Stomach (tissue), 9 donors: ENCODE measurements around the gene ALKBH8. TPM values are rescaled to one million over a fixed set of nuclear protein-coding genes. Genes with fewer than 3 reads are reported as not detected.

Source experiments
- DNase-seq, 2 donors: peaks; one replicate each; pipeline versions ENCODE4 v3.0.0 to v3.0.0-alpha.2; 2013 to 2019
- H3K27ac ChIP-seq, 5 donors: fragments of 200-600 bp in 4 of 5; sonication (generic) in 4 of 5; one replicate each; pipeline ENCODE4 v1.5.1; 2013 to 2019; ENCODE audit warnings: mild to moderate bottlenecking in 1 of 5, moderate library complexity in 1 of 5
- H3K27me3 ChIP-seq, 3 donors: fragments of 200-600 bp; sonication (generic); one replicate each; pipeline ENCODE4 v1.5.1; 2017 to 2019; ENCODE audit warnings: mixed run types in 1 of 3
- H3K36me3 ChIP-seq, 4 donors: fragments of 200-600 bp; sonication (generic); 1 replicate in 3 of 4; 2 replicates in 1 of 4; pipeline ENCODE4 v1.5.1; 2016 to 2019
- H3K4me1 ChIP-seq, 4 donors: fragments of 200-600 bp; sonication (generic); one replicate each; pipeline ENCODE4 v1.5.1; 2016 to 2019
- H3K4me3 ChIP-seq, 4 donors: fragments of 200-600 bp; sonication (generic) in 3 of 4; one replicate each; pipeline ENCODE4 v1.5.1; 2016 to 2019; ENCODE audit warnings: mild to moderate bottlenecking in 1 of 4
- H3K9me3 ChIP-seq, 4 donors: fragments of 200-600 bp; sonication (generic); one replicate each; pipeline ENCODE4 v1.5.1; 2016 to 2019
- EP300 ChIP-seq: sonication (generic); formaldehyde crosslinking; IDR thresholded peaks from one replicate; pipeline ENCODE4 v1.6.1; 2017; ENCODE audit warnings: antibody characterized with exemption
- POLR2A ChIP-seq, 4 donors: fragments of 450-650 bp; IDR thresholded peaks; one replicate each; pipeline ENCODE4 v1.6.1; 2016; ENCODE audit warnings: antibody characterized with exemption in 4 of 4, control low read depth in 2 of 4, mild to moderate bottlenecking in 1 of 4, moderate library complexity in 1 of 4
- POLR2AphosphoS5 ChIP-seq, 3 donors: sonication (generic); formaldehyde crosslinking; IDR thresholded peaks; one replicate each; pipeline ENCODE4 v1.6.1; 2016; ENCODE audit warnings: antibody characterized with exemption in 3 of 3
- WGBS, 5 donors: extraction: QIAGEN DNeasy Blood & Tissue Kit in 3 of 5; methylation state at CpG; one replicate each; pipeline versions ENCODE4 v1.1.5 to v1.1.7; 2013 to 2018; 5-methylcytosine and 5-hydroxymethylcytosine counted together
- intact Hi-C: fragments of 100-400 bp; cut with DNase I; formaldehyde crosslinking; loops from one replicate; pipeline ENCODE4 v1.15.1; 2023; ENCODE audit warnings: low total_unique reads
- polyA plus RNA-seq, 3 donors: library from polyadenylated mRNA; stranded (reverse); fragments of 200-250 nt; gene quantifications; one replicate each; pipeline ENCODE4 v1.2.3, GENCODE V29; 2013
- total RNA-seq, 5 donors: library from RNA; depleted of rRNA; stranded (reverse); fragments of >200 nt; gene quantifications; one replicate each; pipeline versions ENCODE4 v1.1.0 to v1.2.3, GENCODE V29; 2014 to 2016
- TF ChIP-seq, protein P1 (sequence below), 7 experiments: fragments of 450-650 bp in 4 of 7; fragments of 200-600 bp in 3 of 7; sonication (generic) in 3 of 7; IDR thresholded peaks; one replicate each; pipeline ENCODE4 v1.5.1; 2016 to 2019; ENCODE audit warnings: antibody characterized with exemption in 7 of 7, control low read depth in 2 of 7, mild to moderate bottlenecking in 1 of 7
- donor health status: healthy with polysubstance abuse.
- donor health status: Bipolar disorder and iron deficiency.
- donor health status: healthy.

The ALKBH8 gene
- total and polyA plus RNA-seq, 8 donors, result 0.87 to 28.0 (median 4.1) TPM

DNA sequence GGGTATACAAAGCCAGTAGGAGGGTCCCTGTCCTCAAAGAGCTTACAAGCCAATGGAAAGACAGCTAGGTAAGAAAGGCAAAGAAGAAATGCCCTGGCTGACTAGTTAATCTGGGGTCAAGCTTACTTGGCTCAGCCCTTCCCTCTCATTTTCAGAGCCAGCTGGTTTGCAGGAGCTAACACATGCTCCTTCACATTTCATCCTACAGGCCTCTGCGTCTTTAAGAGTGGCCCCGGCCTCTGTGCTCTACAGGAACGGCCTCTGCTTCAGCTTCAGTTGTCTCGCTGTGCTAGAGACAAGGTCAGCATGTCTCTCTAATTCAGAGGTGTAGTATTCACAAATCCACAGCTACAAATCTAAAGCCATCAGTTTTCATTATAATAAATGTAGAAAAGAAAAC lies 15.2 kb downstream of the ALKBH8 start:
- intact Hi-C loops, result no loop called here
- 50 to 81% (median 60%) methylated on average over 4 of the region's 4 CpGs for WGBS, 5 donors
- H3K27ac ChIP-seq, result no peak overlapping the region

DNA sequence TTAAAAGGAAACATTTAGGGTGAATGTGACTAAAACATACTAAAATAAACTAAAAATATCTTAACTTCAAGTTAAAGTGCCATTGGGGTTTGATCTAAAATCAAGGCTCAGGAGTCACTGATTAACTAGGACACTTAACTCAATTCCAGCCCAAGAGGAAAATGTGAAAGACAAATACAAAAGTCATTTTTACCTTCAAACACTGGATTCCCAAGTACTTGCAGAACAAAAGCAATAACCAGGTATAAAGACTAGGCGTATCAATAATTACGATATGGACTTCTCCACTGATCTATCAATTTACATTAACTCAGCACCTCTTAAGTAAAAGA lies 15.6 kb downstream of the ALKBH8 start:
- Histone ChIP-seq H3K27me3 (no peaks in the 10 kb centered on the region), H3K9me3 (no peaks in the 10 kb centered on the region), H3K4me3 (no peak overlapping the region), H3K36me3 (peaks cover 5 to 53% (median 47%) of the 10 kb centered on the region in 4 donors), H3K4me1 (no peaks in the 10 kb centered on the region), H3K27ac (no peak overlapping the region)
- TF ChIP-seq EP300, result no peak
- no peak for TF ChIP-seq POLR2A (IDR thresholded peaks at IDR 0.05)
- TF ChIP-seq, protein P1, sequence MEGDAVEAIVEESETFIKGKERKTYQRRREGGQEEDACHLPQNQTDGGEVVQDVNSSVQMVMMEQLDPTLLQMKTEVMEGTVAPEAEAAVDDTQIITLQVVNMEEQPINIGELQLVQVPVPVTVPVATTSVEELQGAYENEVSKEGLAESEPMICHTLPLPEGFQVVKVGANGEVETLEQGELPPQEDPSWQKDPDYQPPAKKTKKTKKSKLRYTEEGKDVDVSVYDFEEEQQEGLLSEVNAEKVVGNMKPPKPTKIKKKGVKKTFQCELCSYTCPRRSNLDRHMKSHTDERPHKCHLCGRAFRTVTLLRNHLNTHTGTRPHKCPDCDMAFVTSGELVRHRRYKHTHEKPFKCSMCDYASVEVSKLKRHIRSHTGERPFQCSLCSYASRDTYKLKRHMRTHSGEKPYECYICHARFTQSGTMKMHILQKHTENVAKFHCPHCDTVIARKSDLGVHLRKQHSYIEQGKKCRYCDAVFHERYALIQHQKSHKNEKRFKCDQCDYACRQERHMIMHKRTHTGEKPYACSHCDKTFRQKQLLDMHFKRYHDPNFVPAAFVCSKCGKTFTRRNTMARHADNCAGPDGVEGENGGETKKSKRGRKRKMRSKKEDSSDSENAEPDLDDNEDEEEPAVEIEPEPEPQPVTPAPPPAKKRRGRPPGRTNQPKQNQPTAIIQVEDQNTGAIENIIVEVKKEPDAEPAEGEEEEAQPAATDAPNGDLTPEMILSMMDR (IDR thresholded peaks at IDR 0.05), result no peak
- no peak for TF ChIP-seq POLR2AphosphoS5 (IDR thresholded peaks at IDR 0.05)
- no peak for DNase-seq
- intact Hi-C loops, result no loop called here
- WGBS, 5 donors, result 80 to 93% (median 85%) methylated on average over 2 of the region's 2 CpGs

More for the DNA sequence above, 15.2 kb downstream of the ALKBH8 start:
- Histone ChIP-seq H3K4me3 (no peak overlapping the region), H3K4me1 (no peaks in the 10 kb centered on the region), H3K9me3 (no peaks in the 10 kb centered on the region), H3K27me3 (no peaks in the 10 kb centered on the region), H3K36me3 (peaks cover 5 to 55% (median 50%) of the 10 kb centered on the region in 4 donors)
- DNase-seq, result no peak
- TF ChIP-seq, protein P1 (IDR thresholded peaks at IDR 0.05), result no peak

DNA sequence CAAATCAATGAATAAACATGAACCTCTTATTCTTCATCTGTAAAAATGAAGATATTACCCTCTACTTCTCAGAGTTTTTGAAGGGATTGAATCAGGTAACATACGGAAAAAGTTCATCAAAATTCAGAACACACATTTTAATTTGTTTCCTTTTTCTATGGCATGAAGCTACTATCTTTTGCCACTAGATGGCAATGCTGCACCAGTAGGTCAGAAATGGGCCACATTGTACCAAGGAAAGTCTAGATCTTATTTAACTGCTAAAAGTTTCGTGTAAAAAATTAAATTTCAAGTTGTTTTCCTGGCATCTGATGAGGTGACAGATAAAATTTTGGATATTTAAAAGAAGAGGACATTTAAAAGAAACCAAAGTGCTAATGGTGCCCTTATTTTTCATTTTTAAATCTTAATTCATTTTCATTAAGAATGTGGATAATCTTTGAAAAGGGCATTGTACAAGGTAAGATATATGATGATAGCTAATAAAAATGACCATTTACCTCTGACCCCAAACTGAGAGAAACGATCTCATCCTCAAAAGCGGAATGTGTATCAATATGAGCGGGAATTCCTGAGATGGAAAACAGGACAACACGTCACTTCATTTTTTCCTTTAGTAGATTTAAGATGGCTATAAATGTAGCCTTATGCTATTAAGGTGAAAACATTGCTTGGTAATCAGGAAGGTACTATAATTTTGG lies 16.1 kb downstream of the ALKBH8 start:
- intact Hi-C loops, result no loop called here
- no peaks in the 10 kb centered on the region for H3K4me1 ChIP-seq
- peak in 1 of 2 donors; percentile 66 for DNase-seq
- TF ChIP-seq, protein P1 (IDR thresholded peaks at IDR 0.05), result peak in 5 of 7 experiments; percentile 44 to 83 (median 67)
- no peak for TF ChIP-seq POLR2A (IDR thresholded peaks at IDR 0.05)
- WGBS, 5 donors, result 64 to 72% (median 66%) methylated on average over 6 of the region's 6 CpGs
- H3K36me3 ChIP-seq, result peaks cover 3 to 48% (median 43%) of the 10 kb centered on the region in 4 donors
- no peaks in the 10 kb centered on the region for H3K9me3 ChIP-seq
- no peaks in the 10 kb centered on the region for H3K27me3 ChIP-seq
- H3K27ac ChIP-seq, result no peak overlapping the region
- no peak overlapping the region for H3K4me3 ChIP-seq

DNA sequence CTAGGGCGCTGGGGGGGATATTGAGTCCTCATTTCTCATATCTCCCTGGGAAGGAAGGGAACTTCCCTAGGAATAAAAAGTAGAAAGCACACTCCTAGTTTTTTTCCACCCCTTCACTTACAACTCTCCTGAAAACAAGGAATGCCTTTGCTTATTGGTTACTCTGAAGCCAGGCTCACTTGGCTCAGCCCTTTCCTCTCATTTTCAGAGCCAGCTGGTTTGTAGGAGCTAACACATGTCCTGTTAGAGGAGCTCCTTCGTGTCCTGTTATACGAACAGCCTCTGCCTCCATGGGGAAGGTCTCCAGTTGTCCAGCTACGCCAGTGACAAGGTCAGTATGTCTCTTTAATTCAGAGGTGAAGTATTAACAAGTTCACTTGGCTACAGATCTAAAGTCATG lies 17.6 kb downstream of the ALKBH8 start:
- WGBS, 5 donors, result 93 to 98% (median 96%) methylated on average over 4 of the region's 4 CpGs
- intact Hi-C loops, result no loop called here
- TF ChIP-seq POLR2A (IDR thresholded peaks at IDR 0.05) (no peak), POLR2AphosphoS5 (IDR thresholded peaks at IDR 0.05) (no peak), EP300 (no peak)
- TF ChIP-seq, protein P1 (IDR thresholded peaks at IDR 0.05), result no peak
- Histone ChIP-seq H3K4me3 (no peak overlapping the region), H3K9me3 (no peaks in the 10 kb centered on the region), H3K4me1 (no peaks in the 10 kb centered on the region), H3K27ac (no peak overlapping the region), H3K27me3 (no peaks in the 10 kb centered on the region), H3K36me3 (peaks cover 3 to 45% (median 35%) of the 10 kb centered on the region in 4 donors)
- no peak for DNase-seq
